GM12874 (cell line): ENCODE results near the gene USP40.

Source experiments
- TF ChIP-seq, protein P1 (sequence below): IDR thresholded peaks from 2 replicates; pipeline ENCODE4 v1.5.1; 2011; ENCODE audit warnings: low read depth, mild to moderate bottlenecking, control low read depth, low read length, moderate library complexity; ENCODE audit not compliant: insufficient read depth

The USP40 gene

DNA sequence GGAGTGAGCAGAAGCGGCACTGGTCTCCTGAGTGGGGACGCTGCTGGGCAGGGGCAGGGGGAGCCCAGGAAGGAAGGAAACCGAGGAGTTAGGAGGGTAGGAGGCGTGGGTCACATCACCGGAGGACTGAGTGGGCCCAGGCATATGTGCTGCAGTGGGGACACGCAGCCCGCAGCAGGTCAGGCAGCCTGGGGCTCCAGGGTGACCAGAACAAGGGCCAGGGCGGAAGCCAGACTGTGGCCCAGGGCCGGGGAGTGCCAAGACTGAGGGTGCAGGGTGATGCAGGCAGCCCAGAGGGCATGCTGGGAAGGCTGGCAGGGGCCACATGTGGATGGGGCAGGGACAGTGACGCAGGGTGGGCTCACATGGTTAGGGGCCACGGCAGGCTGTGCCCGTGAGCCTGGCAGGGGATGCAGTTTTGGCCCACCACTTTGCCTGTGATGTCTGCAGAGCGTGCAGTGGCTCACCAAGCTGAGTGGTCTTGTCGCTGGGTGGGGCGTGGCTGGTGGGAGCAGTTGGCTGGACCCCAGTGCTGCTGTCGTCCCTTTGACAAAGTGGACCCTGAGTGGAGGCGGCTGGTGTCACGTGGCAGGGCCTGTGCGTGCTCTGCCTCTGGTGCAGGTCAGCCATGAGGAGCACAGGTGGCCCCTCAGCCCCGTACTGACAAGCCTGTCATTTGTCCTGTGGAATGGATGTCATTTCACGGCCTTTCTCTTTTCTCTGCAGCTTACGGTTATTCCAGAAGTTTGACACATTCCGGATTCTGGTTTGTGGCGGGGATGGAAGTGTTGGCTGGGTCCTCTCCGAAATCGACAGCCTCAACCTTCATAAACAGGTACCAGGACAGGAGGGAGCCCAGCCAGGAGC is 125.2 kb downstream of the USP40 start:
- TF ChIP-seq, protein P1, sequence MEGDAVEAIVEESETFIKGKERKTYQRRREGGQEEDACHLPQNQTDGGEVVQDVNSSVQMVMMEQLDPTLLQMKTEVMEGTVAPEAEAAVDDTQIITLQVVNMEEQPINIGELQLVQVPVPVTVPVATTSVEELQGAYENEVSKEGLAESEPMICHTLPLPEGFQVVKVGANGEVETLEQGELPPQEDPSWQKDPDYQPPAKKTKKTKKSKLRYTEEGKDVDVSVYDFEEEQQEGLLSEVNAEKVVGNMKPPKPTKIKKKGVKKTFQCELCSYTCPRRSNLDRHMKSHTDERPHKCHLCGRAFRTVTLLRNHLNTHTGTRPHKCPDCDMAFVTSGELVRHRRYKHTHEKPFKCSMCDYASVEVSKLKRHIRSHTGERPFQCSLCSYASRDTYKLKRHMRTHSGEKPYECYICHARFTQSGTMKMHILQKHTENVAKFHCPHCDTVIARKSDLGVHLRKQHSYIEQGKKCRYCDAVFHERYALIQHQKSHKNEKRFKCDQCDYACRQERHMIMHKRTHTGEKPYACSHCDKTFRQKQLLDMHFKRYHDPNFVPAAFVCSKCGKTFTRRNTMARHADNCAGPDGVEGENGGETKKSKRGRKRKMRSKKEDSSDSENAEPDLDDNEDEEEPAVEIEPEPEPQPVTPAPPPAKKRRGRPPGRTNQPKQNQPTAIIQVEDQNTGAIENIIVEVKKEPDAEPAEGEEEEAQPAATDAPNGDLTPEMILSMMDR: no peak

DNA sequence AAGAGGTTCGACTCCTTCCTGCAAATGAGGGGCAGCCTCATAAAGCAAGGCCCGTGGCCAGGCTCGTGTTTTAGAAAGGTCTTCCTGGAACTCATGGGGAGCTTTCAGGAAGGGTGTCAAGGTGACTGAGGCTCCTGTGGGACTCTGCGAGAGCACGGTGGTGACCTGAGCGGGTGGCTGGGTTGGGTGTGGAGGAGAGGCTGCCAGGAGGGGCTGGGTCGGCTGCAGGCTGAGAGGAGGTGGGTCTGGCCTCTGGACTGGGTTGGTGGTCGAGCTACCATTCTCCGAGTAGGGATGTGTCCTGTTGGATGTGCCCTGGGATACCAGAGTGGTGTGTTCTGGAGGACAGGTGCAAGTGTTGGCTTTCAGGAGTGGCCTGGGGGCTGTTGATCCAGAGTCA is 125.9 kb downstream of the USP40 start:
- TF ChIP-seq, protein P1: no peak

DNA sequence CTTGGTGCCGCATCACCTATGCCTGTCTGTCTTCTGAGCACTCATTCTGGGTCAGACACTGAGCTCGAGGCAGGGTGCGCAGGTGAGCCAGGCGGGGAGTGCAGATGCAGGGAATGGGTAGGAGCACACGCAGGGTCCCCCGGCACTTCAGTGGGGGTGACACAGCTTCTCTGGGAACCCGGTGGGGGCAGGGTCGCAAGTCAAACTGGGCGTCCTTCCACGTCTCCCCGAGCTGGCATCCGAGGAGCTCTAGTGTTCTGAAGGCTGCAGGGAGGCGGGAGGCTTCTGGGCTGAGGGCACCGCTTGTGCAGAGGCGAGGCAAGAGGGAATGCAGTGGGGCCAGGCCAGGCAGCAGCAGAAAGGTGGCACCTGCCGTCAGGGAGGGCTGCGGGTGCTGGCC is 126.3 kb downstream of the USP40 start:
- TF ChIP-seq, protein P1: no peak

DNA sequence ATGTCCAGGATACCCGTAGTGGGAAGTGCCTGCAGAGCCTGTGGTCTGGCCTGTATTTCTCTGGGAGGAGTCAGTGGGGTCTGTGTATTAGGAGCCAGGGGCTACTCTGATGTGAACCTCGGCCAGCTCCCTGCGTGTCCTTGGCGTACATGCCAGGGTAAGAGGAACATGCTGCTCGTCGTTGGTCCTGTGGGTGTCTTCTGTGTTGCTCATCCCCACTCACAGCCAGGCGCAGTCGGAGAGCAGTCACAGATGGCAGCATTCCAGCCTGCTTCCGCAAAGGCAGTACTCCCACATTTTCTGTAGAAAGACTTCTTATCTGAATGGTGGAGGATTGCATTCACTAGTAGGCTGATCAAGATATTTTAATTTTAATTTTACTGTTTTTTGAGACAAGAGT is 127.4 kb downstream of the USP40 start:
- TF ChIP-seq, protein P1: no peak

- TF ChIP-seq, protein P1: no peak
Observed at GRCh38 chr2:233438573-233439147, 127.9 kb downstream of the USP40 start.

- TF ChIP-seq, protein P1: no peak
Observed at GRCh38 chr2:233437439-233437955, 129.1 kb downstream of the USP40 start.

DNA sequence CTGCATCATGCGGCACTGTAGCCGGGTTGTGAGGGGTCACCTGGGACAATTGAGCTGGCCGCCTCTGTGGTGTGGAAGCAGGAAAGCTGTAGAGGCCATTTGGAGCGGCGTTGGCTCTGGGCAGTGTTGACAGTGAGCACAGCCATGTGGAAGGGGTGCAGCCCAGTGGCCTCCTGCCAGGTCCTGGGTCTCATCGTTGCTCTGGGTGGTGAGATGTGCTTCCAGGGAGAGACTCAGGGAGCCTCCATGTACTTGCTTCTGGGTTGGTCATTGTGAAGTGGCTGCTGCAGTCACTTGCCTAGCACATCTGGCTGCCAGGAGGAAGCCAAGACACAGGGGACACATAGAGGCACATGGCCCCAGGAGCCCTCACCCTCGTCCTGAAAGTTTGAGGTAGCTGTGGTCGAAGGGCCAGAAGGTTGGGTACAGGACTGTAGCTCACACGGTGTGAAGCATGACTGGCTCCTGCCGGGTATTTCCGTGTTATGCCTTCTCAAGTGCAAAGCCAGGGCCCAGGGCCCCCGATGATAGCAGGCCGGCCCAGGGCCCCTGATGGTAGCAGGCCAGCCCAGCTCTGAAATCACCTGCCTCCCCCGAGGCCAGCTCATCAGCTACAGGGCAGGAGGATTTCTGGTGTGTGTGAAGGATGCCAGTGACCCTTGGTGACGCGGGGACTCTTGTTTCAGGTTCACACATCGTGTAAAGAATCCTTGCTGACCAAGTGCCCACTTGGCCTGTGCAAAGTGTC is 129.7 kb downstream of the USP40 start:
- TF ChIP-seq, protein P1: no peak
